ENCODE data around the gene CPNE7.

- TF ChIP-seq CTCF (IDR thresholded peaks at IDR 0.05; ENCODE audit: insufficient read depth, low read length, poor library complexity, severe bottlenecking) (no peak), EZH2phosphoT487 (conservative IDR thresholded peaks at IDR 0.05; ENCODE audit: low read length) (no peak)
Observed at GRCh38 chr16:89586218-89586617, 10.7 kb downstream of the CPNE7 start.

Data from SU-DHL-6 (cell line).